Measurements from ENCODE around the gene FARSA.

GRCh38 chr19:12933287-12934072 lies at the start of gene FARSA:
- TF ChIP-seq, protein P1, sequence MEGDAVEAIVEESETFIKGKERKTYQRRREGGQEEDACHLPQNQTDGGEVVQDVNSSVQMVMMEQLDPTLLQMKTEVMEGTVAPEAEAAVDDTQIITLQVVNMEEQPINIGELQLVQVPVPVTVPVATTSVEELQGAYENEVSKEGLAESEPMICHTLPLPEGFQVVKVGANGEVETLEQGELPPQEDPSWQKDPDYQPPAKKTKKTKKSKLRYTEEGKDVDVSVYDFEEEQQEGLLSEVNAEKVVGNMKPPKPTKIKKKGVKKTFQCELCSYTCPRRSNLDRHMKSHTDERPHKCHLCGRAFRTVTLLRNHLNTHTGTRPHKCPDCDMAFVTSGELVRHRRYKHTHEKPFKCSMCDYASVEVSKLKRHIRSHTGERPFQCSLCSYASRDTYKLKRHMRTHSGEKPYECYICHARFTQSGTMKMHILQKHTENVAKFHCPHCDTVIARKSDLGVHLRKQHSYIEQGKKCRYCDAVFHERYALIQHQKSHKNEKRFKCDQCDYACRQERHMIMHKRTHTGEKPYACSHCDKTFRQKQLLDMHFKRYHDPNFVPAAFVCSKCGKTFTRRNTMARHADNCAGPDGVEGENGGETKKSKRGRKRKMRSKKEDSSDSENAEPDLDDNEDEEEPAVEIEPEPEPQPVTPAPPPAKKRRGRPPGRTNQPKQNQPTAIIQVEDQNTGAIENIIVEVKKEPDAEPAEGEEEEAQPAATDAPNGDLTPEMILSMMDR (IDR thresholded peaks at IDR 0.05): no peak
- TF ChIP-seq POLR2A (IDR thresholded peaks at IDR 0.05): no peak

Measured in lower leg skin (tissue), 3 donors.